ENCODE data around the gene NCAM1. TPM values are rescaled to one million over a fixed set of nuclear protein-coding genes. Genes with fewer than 3 reads are reported as not detected.

The NCAM1 gene
- total RNA-seq, 1 experiment from 2014 or later, result 0.22 TPM

DNA sequence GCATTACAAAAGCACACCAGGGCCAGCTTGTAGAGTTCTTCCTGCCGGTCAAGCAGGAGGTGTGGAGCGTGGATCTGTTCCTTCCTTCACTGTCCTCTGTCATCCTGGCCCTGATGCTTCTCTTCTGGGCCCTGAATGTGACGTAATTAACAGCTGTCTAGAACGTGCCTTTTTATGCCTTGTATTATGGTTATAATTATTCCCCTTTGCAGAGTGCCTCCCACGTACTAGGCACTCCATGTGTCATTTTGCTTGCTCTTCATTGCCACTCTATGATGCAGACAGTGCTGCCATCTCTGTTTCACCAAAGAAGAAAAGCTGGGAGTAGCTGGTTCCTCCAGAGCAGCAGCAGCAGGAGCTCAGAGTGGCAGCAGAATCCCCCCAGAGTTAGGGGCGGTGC lies 221.1 kb downstream of the NCAM1 start:
- H3K36me3 ChIP-seq (ENCODE audit: control insufficient read depth in 1 of 2, insufficient read depth in 2 of 2, low read length in 2 of 2), result no peaks in the 10 kb centered on the region
- ATAC-seq, result no peak
- H3K27me3 ChIP-seq (ENCODE audit: insufficient read depth, low read length), result peaks cover 69% of the 10 kb centered on the region
- H3K4me3 ChIP-seq (replicated peaks in 1 of 2; ENCODE audit: low read depth in 1 of 2, low read length in 2 of 2), result no peak overlapping the region
- H3K9me3 ChIP-seq (ENCODE audit: control insufficient read depth in 1 of 2, insufficient read depth in 1 of 2, low read depth in 1 of 2, low read length in 2 of 2), result no peaks in the 10 kb centered on the region
- RAD21 ChIA-PET (ENCODE audit: low non-redundant PET in 1 of 2, low total read pairs in 2 of 2, uncharacterized antibody in 2 of 2, unreplicated experiment in 2 of 2), result no interaction called here
- H4K20me1 ChIP-seq (ENCODE audit: insufficient read depth), result no peaks in the 10 kb centered on the region
- H3K27ac ChIP-seq (ENCODE audit: low read depth, low read length), result no peak overlapping the region
- TF ChIP-seq FOSL1 (IDR thresholded peaks at IDR 0.05; ENCODE audit: low read depth) (no peak), SP1 (IDR thresholded peaks at IDR 0.05; ENCODE audit: low read depth) (no peak), CBX3 (IDR thresholded peaks at IDR 0.05; ENCODE audit: low read depth) (no peak), EZH2 (IDR thresholded peaks at IDR 0.05) (no peak), ZFX (IDR thresholded peaks at IDR 0.05) (no peak), ELF1 (IDR thresholded peaks at IDR 0.05; ENCODE audit: borderline replicate concordance, low read depth) (no peak), EGR1 (IDR thresholded peaks at IDR 0.05; ENCODE audit: low read depth) (no peak), TCF7L2 (IDR thresholded peaks at IDR 0.05; ENCODE audit: borderline replicate concordance, extremely low read depth, insufficient read depth, insufficient read length) (no peak), POLR2AphosphoS5 (IDR thresholded peaks at IDR 0.05; ENCODE audit: low read depth, low read length) (no peak)
- TF ChIP-seq, protein P1, sequence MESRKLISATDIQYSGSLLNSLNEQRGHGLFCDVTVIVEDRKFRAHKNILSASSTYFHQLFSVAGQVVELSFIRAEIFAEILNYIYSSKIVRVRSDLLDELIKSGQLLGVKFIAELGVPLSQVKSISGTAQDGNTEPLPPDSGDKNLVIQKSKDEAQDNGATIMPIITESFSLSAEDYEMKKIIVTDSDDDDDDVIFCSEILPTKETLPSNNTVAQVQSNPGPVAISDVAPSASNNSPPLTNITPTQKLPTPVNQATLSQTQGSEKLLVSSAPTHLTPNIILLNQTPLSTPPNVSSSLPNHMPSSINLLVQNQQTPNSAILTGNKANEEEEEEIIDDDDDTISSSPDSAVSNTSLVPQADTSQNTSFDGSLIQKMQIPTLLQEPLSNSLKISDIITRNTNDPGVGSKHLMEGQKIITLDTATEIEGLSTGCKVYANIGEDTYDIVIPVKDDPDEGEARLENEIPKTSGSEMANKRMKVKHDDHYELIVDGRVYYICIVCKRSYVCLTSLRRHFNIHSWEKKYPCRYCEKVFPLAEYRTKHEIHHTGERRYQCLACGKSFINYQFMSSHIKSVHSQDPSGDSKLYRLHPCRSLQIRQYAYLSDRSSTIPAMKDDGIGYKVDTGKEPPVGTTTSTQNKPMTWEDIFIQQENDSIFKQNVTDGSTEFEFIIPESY (IDR thresholded peaks at IDR 0.05; ENCODE audit: extremely low read depth, insufficient replicate concordance, low read length), result no peak
- TF ChIP-seq, protein P2, sequence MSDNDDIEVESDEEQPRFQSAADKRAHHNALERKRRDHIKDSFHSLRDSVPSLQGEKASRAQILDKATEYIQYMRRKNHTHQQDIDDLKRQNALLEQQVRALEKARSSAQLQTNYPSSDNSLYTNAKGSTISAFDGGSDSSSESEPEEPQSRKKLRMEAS (IDR thresholded peaks at IDR 0.05), result no peak
- TF ChIP-seq, protein P3, sequence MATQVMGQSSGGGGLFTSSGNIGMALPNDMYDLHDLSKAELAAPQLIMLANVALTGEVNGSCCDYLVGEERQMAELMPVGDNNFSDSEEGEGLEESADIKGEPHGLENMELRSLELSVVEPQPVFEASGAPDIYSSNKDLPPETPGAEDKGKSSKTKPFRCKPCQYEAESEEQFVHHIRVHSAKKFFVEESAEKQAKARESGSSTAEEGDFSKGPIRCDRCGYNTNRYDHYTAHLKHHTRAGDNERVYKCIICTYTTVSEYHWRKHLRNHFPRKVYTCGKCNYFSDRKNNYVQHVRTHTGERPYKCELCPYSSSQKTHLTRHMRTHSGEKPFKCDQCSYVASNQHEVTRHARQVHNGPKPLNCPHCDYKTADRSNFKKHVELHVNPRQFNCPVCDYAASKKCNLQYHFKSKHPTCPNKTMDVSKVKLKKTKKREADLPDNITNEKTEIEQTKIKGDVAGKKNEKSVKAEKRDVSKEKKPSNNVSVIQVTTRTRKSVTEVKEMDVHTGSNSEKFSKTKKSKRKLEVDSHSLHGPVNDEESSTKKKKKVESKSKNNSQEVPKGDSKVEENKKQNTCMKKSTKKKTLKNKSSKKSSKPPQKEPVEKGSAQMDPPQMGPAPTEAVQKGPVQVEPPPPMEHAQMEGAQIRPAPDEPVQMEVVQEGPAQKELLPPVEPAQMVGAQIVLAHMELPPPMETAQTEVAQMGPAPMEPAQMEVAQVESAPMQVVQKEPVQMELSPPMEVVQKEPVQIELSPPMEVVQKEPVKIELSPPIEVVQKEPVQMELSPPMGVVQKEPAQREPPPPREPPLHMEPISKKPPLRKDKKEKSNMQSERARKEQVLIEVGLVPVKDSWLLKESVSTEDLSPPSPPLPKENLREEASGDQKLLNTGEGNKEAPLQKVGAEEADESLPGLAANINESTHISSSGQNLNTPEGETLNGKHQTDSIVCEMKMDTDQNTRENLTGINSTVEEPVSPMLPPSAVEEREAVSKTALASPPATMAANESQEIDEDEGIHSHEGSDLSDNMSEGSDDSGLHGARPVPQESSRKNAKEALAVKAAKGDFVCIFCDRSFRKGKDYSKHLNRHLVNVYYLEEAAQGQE (IDR thresholded peaks at IDR 0.05; ENCODE audit: low read depth), result no peak
- no peak overlapping the region for H2AFZ ChIP-seq (ENCODE audit: low read depth, low read length, poor library complexity, severe bottlenecking)
- no peaks in the 10 kb centered on the region for H3K9me2 ChIP-seq (ENCODE audit: insufficient read depth)
- H3K4me1 ChIP-seq (ENCODE audit: control insufficient read depth in 1 of 2, insufficient read depth in 2 of 2, low read length in 2 of 2), result no peaks in the 10 kb centered on the region
- CTCF ChIA-PET, result no interaction called here
- intact Hi-C loops (cut with micrococcal nuclease), result no loop called here
- no peak overlapping the region for H3K4me2 ChIP-seq (ENCODE audit: low read length)
- DNase-seq (ENCODE audit: low read depth, low spot score), result no peak
- no TSS peak for BruUV-seq (replicated peaks)
- H3K9ac ChIP-seq (ENCODE audit: low read length), result no peak overlapping the region
- POLR2A ChIA-PET, result no interaction called here
- no peaks in the 10 kb centered on the region for H3K79me2 ChIP-seq (ENCODE audit: insufficient read depth, low read length)
